NCI-H1048 (cell line): ENCODE measurements around the gene RAVER1.

Source experiments
- DNase-seq: peaks from one replicate; lab custom pipeline; 2025; lab: John Stamatoyannopoulos, UW

Gene RAVER1

DNA sequence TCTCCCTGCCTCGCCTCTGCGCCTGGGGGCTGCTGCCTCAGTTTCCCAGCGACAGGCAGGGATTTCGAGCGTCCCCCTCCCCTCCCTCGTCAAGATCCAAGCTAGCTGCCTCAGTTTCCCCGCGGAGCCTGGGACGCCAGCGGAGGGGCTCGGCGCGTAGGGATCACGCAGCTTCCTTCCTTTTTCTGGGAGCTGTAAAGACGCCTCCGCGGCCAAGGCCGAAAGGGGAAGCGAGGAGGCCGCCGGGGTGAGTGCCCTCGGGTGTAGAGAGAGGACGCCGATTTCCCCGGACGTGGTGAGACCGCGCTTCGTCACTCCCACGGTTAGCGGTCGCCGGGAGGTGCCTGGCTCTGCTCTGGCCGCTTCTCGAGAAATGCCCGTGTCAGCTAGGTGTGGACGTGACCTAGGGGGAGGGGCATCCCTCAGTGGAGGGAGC, 63.1 kb downstream of the RAVER1 start:
- DNase-seq = no peak

DNA sequence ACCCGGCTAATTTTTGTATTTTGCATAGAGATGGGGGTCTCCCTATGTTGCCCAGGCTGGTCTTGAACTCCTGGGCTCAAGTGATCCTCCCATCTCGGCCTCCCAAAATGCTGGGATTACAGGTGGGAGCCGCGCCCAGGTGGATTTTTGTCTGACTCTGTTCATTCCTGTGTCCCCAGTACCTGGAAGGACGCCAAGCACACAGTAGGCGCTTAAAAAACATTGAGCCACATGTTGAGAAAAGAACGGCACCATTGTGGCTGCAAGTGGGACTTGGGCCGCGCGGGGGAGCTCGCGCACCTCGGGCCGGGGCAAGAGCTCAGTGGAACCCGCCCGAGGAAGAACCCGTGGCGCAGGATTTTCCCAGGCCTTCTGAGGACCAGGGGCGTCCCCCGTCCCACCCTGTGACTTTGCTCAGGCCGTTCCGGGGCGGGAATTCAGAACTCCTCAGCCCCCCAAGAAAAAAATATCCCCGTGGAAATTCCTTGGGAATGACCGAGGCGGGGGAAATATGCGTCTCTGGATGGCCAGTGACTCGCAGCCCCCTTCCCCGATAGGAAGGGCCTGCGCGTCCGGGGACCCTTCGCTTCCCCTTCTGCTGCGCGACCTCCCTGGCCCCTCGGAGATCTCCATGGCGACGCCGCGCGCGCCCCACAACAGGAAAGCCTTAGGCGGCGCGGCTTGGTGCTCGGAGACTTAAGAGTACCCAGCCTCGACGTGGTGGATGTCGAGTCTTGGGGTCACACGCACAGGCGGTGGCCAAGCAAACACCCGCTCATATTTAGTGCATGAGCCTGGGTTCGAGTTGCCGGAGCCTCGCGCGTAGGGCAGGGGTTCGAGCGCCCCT, 63.8 kb downstream of the RAVER1 start:
- DNase-seq = no peak

DNA sequence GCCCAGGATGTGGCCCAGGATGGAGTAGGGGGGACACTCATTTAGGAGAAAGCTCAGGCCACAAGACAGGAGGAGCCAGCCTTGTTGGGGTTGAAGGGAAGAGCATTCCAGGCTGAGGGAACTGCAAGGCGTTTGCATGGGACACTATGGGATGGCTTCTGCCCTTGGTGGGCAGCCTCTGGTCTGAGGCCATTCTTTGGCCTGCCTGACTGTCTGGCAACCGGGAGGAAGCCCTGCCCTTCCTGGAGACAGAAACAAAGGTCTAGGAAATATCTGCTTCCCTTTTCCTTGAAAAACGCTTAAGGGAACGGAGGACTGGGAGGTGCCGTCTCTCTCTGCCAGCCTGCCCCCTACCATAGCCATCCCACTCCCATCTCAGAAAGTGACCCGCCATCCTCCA, 65.3 kb downstream of the RAVER1 start:
- no peak for DNase-seq

DNA sequence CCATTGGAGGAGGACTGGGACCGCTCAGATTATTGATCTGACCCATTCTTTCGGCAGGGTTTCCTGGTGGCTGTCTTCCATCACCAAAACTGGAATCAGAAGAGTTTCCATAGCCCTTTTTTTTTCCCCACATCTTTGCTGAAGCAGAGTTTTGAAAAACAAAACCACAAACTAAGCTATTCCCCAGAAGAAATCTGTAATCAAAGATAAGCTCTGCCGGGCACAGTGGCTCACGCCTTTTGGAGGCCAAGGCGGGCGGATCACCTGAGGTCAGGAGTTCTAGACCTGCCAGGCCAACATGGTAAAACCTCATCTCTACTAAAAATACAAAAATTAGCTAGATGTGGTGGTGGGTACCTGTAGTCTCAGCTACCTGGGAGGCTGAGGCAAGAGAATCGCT, 66.6 kb downstream of the RAVER1 start:
- no peak for DNase-seq
